ENCODE data around the gene TRIM46. TPM values are rescaled to one million over a fixed set of nuclear protein-coding genes. Genes with fewer than 3 reads are reported as not detected.

Gene TRIM46
- total and polyA plus RNA-seq, 9 of the 15 experiments (the other 6 are each of a cell fraction or from before 2014, with no cell fraction given) = 0.05 to 0.60 (median 0.16) TPM; not detected in 3

DNA sequence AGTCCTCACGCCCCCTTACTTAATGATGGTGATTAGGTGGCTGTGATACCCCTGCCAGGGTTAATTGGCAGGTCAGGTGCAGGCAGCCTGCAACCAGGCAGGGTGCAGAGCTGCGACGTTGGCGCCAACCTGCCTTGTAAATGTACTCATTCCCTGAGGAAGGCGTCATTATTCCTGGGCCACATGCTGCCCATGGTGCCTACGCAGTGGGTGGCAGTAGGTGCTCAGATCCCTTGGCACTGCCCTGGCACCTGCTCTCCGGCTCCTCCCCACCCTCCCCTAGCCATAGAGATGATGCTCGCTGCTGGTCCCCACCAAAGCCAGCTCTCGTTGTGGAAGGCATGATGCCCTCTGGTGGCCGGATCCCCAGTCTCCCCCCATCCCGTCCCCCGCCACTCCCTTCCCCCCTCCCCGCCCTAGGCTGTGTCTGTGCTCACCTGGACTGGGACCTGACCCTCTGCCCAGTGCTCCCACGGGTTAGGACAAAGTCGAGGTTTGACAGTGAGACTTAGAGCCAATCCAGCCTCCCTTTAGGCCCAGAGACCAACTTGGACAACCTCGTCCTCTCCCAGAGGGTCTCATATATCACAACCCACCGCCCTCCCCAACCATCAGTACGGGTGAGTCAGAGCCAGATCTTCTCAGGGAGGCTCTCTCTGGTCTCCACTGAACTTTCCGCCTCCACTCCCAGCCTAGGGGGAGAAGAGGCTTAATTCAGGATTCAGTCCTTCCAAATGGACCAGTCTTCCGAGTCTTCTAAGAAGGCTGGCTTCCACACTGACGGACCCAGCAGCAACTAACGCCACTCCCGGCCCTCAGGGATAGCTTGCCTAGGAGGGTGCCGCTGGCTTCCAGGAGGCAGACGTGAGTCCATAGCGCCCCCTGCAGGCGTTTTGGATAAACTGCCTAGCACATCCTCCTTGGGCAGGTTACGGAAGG, 6.2 kb upstream of the TRIM46 start:
- WGBS (ENCODE audit: insufficient coverage, low coverage, missing lambda C conversion rate) = 14% methylated on average over 21 of the region's 28 CpGs
- ATAC-seq = peak; percentile 93
- intact Hi-C loops (cut with micrococcal nuclease) = loop anchor here (1.0 to 5.0 kb wide), 2 partner anchors 55 to 76 kb away; no protein-coding TSS in a partner anchor
- DNase-seq (ENCODE audit: extremely low read depth in 1 of 4, low spot score in 3 of 4) = peak; percentile 83 to 95 (median 86)
- Histone ChIP-seq H3K4me1 (replicated peaks in 1 of 2; ENCODE audit: control insufficient read depth in 2 of 2, insufficient read depth in 2 of 2, low read length in 2 of 2) (peaks cover 10 to 11% of the 10 kb centered on the region in 2 experiments; a peak in 4 of 5 replicates), H4K20me1 (replicated peaks; ENCODE audit: control insufficient read depth, insufficient read depth, low read length) (no peaks in the 10 kb centered on the region), H3K9ac (ENCODE audit: insufficient read depth in 1 of 2, low read depth in 2 of 2, low read length in 2 of 2) (peak overlapping the region; percentile 41 to 85; a peak in 3 of 4 replicates), H3K27ac (ENCODE audit: extremely low read depth, low read depth, low read length) (no peak overlapping the region; the same call in 2 of the 3 replicates), H3K9me1 (ENCODE audit: control insufficient read depth, insufficient read depth, low read length) (no peaks in the 10 kb centered on the region), H3K27me3 (ENCODE audit: control insufficient read depth in 2 of 2, insufficient read depth in 2 of 2, low read length in 2 of 2) (no peaks in the 10 kb centered on the region), H3K4me2 (ENCODE audit: insufficient read depth, low read length) (peak overlapping the region; percentile 87), H3K4me3 (peak overlapping the region; percentile 13; the same call in 1 of the 2 replicates), H3K79me2 (ENCODE audit: control insufficient read depth, insufficient read depth, low read length) (peaks cover 9% of the 10 kb centered on the region), H2AFZ (ENCODE audit: low read depth, low read length) (peak overlapping the region; percentile 94), H3K36me3 (ENCODE audit: control insufficient read depth, insufficient read depth, low read length) (peaks cover 35% of the 10 kb centered on the region), H3K9me3 (replicated peaks; ENCODE audit: control insufficient read depth, insufficient read depth, low read depth, low read length) (no peaks in the 10 kb centered on the region)
- BruUV-seq (replicated peaks) = no TSS peak
- FAIRE-seq = peak; percentile 96
- ChIA-PET CTCF (ENCODE audit: low intra/inter-chr PET ratio) (interaction anchor here (0.5 to 4.4 kb wide), 7 partner anchors 47 to 421 kb away, joined by 3 to 59 read pairs (median 17); no protein-coding TSS in a partner anchor), POLR2A (interaction anchor here (0.6 to 1.4 kb wide), 7 partner anchors 11 to 116 kb away, joined by 3 to 9 read pairs (median 4); partner anchors contain the start of gene ADAM15)
- in situ Hi-C loops (cut with MboI) = loop anchor here (5.0 kb wide), 1 partner anchor 75 kb away; no protein-coding TSS in a partner anchor
- no peak for TF ChIP-seq MTA2 (IDR thresholded peaks at IDR 0.05; ENCODE audit: low read depth)
- TF ChIP-seq, protein P1, sequence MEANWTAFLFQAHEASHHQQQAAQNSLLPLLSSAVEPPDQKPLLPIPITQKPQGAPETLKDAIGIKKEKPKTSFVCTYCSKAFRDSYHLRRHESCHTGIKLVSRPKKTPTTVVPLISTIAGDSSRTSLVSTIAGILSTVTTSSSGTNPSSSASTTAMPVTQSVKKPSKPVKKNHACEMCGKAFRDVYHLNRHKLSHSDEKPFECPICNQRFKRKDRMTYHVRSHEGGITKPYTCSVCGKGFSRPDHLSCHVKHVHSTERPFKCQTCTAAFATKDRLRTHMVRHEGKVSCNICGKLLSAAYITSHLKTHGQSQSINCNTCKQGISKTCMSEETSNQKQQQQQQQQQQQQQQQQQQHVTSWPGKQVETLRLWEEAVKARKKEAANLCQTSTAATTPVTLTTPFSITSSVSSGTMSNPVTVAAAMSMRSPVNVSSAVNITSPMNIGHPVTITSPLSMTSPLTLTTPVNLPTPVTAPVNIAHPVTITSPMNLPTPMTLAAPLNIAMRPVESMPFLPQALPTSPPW (CRISPR knock-in tag; IDR thresholded peaks at IDR 0.05) = peak; percentile 77
- TF ChIP-seq ZNF184 (CRISPR knock-in tag; IDR thresholded peaks at IDR 0.05) = no peak
- TF ChIP-seq, protein P2, sequence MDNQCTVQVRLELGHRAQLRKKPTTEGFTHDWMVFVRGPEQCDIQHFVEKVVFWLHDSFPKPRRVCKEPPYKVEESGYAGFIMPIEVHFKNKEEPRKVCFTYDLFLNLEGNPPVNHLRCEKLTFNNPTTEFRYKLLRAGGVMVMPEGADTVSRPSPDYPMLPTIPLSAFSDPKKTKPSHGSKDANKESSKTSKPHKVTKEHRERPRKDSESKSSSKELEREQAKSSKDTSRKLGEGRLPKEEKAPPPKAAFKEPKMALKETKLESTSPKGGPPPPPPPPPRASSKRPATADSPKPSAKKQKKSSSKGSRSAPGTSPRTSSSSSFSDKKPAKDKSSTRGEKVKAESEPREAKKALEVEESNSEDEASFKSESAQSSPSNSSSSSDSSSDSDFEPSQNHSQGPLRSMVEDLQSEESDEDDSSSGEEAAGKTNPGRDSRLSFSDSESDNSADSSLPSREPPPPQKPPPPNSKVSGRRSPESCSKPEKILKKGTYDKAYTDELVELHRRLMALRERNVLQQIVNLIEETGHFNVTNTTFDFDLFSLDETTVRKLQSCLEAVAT (IDR thresholded peaks at IDR 0.05) = no peak
- TF ChIP-seq NFIC (IDR thresholded peaks at IDR 0.05) = peak; percentile 48; the same call in 1 of the 2 replicates
- peak; percentile 85 for TF ChIP-seq ARID2 (IDR thresholded peaks at IDR 0.05)
- TF ChIP-seq ZFP36 (IDR thresholded peaks at IDR 0.05; ENCODE audit: low read depth, low read length, partially characterized antibody) = peak; percentile 51
- peak in 2 of 3 experiments; percentile 21 to 35 for TF ChIP-seq YY1 (IDR thresholded peaks at IDR 0.05; ENCODE audit: borderline replicate concordance in 1 of 3, control insufficient read depth in 1 of 3, extremely low read depth in 1 of 3, insufficient read depth in 3 of 3, insufficient read length in 1 of 3, insufficient replicate concordance in 2 of 3, low read depth in 1 of 3, low read length in 2 of 3)
- 0 out of 2 replicates have a peak, but pooled peaks have one; percentile 25 for TF ChIP-seq CREB1 (IDR thresholded peaks at IDR 0.05)
- TF ChIP-seq CREB1 (CRISPR knock-in tag; IDR thresholded peaks at IDR 0.05) = peak; percentile 1; the same call in 1 of the 2 replicates
- TF ChIP-seq, protein P3, sequence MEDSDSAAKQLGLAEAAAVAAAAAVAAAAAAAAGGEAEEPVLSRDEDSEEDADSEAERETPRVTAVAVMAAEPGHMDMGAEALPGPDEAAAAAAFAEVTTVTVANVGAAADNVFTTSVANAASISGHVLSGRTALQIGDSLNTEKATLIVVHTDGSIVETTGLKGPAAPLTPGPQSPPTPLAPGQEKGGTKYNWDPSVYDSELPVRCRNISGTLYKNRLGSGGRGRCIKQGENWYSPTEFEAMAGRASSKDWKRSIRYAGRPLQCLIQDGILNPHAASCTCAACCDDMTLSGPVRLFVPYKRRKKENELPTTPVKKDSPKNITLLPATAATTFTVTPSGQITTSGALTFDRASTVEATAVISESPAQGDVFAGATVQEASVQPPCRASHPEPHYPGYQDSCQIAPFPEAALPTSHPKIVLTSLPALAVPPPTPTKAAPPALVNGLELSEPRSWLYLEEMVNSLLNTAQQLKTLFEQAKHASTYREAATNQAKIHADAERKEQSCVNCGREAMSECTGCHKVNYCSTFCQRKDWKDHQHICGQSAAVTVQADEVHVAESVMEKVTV (CRISPR knock-in tag; IDR thresholded peaks at IDR 0.05) = peak; percentile 95
- 0 out of 2 replicates have a peak, but pooled peaks have one; percentile 35 for TF ChIP-seq ATF7 (IDR thresholded peaks at IDR 0.05)
- TF ChIP-seq MYC (IDR thresholded peaks at IDR 0.05; ENCODE audit: low read depth, low read length) = 0 out of 2 replicates have a peak, but pooled peaks have one; percentile 41
- no peak for TF ChIP-seq MYC (CRISPR knock-in tag; IDR thresholded peaks at IDR 0.05; ENCODE audit: borderline replicate concordance, low read depth)
- peak; percentile 81 for TF ChIP-seq ZBTB7A (IDR thresholded peaks at IDR 0.05; ENCODE audit: borderline replicate concordance, control insufficient read depth, low read depth, low read length)
